AG09319 (cell line): Measurements from ENCODE around the gene MVB12A.

Source experiments
- DNase-seq: peaks from one replicate; pipeline ENCODE4 v3.0.0-alpha.2; 2010; ENCODE audit warnings: low read depth; ENCODE audit errors: extremely low read depth
- TF ChIP-seq, protein P1 (sequence below): IDR thresholded peaks from 2 replicates; pipeline ENCODE4 v1.5.1; 2011; ENCODE audit warnings: low read depth, mild to moderate bottlenecking, inconsistent platforms, low read length, moderate library complexity

MVB12A gene

DNA sequence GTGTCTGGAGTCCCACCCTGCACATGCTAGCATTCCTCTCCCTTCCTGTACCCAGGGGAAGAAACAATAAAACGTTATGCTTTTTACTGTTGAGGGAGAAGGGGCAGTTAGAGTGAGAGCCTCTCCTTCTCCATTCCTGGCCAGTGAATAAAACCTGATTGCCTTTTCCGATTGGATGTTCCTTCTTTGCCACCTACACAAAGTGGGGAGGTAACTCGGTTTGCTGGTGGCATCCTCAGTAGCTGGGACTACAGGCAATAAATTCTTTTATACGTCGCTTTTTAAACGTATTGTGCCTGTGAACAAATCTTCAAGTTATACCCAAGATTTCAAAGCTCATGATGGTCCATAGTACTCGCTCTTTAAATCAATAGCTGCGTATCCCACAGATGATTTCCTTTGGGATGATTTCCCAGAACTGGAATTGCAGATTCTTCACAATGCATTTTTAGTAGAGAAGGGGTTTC, 660 bp upstream of the MVB12A start:
- TF ChIP-seq, protein P1, sequence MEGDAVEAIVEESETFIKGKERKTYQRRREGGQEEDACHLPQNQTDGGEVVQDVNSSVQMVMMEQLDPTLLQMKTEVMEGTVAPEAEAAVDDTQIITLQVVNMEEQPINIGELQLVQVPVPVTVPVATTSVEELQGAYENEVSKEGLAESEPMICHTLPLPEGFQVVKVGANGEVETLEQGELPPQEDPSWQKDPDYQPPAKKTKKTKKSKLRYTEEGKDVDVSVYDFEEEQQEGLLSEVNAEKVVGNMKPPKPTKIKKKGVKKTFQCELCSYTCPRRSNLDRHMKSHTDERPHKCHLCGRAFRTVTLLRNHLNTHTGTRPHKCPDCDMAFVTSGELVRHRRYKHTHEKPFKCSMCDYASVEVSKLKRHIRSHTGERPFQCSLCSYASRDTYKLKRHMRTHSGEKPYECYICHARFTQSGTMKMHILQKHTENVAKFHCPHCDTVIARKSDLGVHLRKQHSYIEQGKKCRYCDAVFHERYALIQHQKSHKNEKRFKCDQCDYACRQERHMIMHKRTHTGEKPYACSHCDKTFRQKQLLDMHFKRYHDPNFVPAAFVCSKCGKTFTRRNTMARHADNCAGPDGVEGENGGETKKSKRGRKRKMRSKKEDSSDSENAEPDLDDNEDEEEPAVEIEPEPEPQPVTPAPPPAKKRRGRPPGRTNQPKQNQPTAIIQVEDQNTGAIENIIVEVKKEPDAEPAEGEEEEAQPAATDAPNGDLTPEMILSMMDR: no peak
- no peak for DNase-seq

DNA sequence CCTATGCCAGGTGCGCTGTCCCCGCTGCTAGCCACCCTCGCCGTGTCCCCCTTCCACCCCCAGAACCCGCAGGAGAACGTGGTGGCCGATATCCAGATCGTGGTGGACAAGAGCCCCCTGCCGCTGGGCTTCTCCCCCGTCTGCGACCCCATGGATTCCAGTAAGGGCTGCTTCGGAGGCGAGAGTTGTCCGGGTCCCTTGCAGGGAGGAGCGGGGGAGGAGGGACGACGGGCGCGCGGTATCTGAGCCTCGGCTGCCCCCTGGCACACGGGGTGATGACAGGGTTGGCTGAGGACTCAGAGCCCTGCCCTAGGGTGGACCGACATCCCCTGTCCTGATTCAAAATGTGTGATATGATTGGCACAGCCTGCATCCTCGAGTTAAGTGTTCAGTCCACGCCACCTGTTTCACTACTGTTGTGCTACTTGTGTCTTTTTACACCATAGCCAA, 653 bp downstream of the MVB12A start:
- no peak for DNase-seq
- TF ChIP-seq, protein P1: no peak; the same call in 1 of the 2 replicates

DNA sequence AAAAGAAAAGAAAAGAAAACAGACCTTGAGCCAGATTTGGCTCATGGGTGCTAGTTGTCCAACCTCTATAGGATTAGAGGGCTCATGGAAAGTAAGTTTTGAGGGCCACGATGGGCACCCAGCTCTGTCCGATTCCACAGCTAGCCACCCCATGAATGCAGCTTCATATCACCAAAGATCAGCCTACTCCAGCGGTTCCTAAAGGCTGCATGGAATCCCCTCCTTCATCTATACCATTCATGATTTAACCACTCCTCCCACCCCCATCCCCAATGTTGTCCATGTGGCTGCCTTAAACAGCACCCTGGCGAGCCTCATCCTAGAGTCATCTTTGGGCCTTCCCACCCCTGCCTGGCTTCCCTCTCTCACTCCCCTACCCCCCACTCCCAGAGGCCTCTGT, 2.1 kb downstream of the MVB12A start:
- no peak for DNase-seq
- TF ChIP-seq, protein P1: no peak

DNA sequence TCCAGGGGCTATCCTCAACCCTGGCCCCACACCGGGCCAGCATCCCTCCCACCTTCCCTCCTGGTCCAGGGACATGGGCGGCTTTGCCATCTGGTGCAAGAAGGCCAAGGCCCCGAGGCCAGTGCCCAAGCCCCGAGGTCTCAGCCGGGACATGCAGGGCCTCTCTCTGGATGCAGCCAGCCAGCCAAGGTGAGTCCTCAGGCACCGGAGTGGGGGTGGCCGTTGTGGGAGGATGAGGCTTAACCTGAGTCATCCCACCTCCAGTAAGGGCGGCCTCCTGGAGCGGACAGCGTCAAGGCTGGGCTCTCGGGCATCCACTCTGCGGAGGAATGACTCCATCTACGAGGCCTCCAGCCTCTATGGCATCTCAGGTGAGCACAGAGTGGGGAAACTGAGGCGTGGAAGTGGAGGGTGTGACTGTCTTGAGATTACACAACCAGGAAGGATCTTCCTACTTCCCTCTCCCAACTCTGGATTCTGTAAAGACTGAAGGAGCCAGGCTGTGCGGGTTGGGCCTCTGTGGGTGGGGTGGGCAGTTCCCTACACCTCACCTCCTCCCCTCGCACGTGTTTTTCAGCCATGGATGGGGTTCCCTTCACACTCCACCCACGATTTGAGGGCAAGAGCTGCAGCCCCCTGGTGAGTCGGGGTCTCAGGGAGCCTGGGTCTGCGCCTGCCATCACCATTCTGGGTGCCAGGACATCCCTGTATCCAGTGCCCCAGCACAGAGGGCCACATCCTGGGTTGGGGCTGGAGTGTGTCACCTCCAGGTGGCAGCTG, 3.8 kb downstream of the MVB12A start:
- no peak for DNase-seq

DNA sequence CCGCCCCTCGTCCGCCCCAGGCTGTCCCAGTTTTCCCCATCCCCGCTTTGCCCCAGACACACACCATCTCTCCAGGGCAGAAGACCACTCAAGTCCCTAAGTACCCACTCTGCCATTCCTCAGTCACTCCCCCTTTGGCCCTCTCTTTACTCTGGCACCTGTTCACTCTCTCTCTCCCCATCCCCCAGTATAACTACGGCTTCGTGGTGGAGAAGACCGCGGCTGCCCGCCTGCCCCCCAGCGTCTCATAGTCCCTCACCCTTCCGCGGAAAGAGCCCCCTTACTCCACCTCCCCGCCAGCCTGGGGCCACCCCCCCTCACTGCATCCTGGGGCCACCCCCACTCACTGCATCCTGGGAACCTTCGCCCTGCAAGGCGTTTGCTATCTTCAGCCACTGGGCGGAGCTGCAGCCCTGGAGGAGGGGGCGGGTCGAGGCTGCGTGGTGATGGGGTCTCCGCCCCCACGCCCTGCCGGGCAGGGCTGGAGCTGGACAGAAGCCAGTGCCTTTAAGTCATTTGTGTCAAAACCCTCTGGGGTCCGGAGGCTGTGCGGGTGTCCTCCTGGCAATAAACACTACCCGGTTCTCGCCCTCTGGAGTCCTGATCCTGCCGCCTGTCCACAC, 5.0 kb downstream of the MVB12A start:
- no peak for DNase-seq
- TF ChIP-seq, protein P1: peak; percentile 47

More for the DNA sequence above, 3.8 kb downstream of the MVB12A start:
- TF ChIP-seq, protein P1: no peak

DNA sequence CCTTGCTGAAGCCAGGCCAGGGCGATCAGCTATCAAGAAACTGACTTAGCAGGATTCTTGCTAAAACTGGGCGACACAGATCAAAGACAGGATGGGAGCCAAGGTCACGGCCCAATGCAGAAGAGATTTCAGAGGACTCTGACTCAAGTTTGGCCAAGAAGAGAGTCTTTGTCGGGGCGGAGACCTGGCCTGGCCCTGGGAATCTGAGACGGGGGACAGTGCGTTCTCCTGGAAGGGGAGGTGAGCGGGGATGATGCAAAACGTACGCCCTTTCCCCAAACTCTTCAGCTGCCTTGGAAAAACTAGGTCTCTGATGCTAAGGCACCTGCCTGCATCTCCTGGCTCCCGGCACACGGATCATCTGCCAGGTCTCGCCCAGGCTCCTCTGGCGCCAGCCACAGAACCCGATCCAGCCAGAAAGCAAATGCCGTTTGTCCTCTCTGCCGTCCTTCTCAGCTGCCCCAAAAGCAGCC, 9.8 kb downstream of the MVB12A start:
- TF ChIP-seq, protein P1: no peak
- DNase-seq: no peak

DNA sequence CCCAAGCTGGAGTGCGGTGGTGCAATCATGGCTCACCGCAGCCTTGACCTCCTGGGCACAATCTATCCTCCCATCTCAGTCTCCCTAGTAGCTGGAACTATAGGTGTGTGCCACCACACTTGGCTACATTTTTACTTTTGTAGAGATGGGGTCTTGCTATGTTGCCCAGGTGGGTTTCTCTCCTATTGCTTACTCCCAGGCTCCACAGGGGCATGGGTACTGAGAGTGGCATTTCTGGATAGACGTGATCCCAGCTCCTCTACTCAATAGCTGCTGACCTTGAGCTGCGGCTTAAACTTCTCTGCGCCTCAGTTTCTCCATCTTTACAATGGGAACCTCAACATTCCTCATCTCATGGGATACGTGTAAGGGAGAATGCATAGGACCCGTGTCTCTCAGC, 11.6 kb downstream of the MVB12A start:
- TF ChIP-seq, protein P1: no peak
- DNase-seq: no peak
